Hematopoietic multipotent progenitor cell (in vitro differentiated cells): ENCODE data around the gene MTX1. TPM values are rescaled to one million over a fixed set of nuclear protein-coding genes. Genes with fewer than 3 reads are reported as not detected.
"Not testable (repeated sequence)": the region's sequence is repeated elsewhere in the genome, so short reads cannot be mapped to it uniquely, and the experiment has no call there.

Experiments
- DNase-seq, 3 donors: peaks; one replicate each; pipeline ENCODE4 v3.0.0-alpha.2; 2011 to 2015; ENCODE audit warnings: low read depth in 2 of 3, low spot score in 2 of 3
- total RNA-seq: library from RNA; depleted of rRNA; stranded (reverse); fragments of >200 nt; gene quantifications from one replicate; pipeline ENCODE4 v1.2.3, GENCODE V29; 2012

MTX1 gene
- total RNA-seq, 1 donor = 70.3 TPM

DNA sequence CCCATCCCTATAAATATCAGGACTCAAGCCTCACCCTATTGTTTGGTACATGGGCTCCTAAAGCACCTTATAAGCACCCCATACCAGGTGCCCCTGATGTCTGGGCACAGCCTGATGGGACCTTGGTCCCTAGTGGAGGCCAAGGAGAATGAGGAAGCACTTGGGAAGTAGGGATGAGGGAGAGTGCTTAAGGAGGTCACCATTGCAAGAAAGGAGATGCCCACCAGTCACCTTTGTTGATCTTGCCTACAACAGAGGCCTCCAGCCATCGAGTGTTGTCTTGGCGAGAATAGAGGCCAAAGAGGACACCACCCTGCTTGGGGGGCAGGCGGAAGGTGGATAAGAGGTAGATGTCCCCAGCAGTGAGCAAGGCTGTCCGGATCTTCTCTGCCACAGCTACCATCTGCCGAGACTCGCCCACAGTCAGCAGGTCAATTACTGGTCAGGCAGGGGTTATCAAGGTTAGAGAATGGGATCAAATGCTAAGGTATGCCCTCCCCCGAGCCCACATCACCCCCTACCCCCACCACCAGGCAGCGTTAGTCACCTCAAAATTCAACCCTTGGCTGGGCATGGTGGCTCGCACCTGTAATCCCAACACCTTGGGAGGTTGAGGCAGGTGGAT is 2.4 kb upstream of the MTX1 start:
- no peak for DNase-seq

DNA sequence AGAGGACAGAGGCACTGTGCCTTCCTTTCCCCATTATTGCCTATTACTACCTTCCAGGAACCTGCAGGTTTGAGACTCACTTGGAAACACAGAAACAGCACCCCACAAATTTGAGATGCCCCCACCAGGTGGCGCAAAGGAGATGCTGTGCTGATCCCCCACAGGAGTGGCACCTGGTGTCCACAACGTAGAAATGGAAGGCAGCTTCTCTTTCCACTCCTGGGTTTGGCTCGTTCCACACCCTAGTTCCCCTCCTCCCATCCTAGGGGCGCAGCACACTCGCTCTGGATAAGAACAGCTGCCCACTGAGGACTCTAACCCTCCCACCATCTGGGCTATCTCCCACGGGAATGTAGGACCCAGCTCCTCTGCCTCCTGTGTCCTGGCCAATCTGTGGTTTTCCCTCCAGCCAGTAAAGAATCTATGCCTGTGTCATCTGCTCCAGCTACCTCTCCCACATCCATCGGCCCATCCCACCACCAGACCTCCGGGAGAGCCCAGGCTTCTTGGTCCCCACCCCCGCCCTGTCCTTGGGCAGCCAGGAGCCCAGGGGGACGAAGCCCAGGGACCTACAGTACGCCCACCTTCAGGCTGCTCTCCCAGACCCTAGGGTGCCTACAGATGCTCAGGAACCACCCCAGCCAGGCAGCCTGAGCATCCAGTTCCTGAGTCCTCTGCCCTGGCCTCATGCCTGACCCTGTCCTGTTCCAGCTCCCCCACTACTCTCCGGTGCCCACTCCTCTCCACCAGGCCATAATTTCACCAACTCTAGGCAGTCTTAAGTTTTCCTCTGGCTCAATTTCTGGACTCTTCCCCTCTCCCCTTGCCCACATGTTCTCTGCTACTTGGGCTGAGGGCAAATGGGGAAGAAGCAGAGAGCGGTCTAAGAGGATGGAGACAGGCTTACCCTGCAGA is 1.3 kb upstream of the MTX1 start:
- peak; percentile 82 to 92 (median 85) for DNase-seq

DNA sequence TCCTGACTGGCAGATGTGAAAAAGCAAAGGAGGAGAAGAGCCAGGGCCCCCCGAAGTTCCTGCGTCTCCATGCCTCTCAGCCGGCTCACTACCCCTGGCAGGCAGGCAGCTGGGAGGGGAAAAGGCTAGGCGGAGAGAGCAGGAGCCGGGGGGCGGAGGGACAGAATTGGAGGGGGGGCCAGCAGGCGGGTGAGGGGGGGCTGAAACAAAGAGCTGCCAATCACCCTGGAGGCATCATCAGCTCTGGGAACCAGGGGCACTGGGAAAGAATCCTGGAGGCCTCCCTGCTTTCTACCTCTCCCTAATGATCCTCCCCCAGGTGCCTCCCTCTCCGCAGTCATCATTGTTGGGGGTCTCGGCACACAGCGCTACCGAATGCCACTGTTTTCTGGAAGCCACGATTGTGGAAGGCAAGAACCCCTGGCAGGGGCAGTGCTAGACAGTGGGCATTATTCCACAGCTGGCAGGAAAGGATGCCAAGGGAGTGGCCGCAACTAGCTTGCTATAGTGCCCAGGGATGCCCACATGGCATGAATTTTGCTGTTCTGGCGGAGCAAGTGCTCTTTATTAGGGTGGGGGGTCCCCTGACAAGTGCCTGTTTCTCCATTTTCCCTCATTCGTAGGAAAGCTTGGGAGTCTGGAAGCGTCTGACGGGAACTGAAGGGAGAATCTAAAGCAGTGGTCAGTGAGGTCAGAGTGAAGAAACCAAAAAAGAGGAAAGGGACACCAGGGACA is 522 bp upstream of the MTX1 start, which contains the start of gene THBS3:
Gene THBS3, minus strand, starts transcription at position 92 of the 735 bp plus-strand sequence. Its CDS starts 21 bp downstream, at position 71.
- no peak for DNase-seq

DNA sequence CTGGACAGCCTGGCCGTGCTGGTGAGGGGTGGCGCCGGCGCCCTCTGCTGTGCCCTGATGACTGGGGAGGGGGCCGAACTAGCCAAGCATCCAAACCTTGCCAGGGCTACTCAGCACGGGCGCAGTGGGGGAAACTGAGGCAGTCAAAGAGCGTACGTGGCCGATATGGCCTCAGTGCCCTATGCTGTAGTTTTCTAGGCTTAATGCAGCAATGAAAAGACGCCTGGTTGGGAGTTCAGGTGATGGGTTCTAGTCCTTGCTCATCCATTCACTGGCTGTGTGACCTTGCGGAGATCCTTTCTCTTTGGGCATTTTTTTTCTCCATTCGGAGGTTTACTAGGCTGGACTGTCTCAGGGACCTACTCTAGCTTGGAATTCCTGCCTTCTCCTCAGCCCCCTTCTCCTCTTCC is 822 bp downstream of the MTX1 start:
- DNase-seq = no peak

DNA sequence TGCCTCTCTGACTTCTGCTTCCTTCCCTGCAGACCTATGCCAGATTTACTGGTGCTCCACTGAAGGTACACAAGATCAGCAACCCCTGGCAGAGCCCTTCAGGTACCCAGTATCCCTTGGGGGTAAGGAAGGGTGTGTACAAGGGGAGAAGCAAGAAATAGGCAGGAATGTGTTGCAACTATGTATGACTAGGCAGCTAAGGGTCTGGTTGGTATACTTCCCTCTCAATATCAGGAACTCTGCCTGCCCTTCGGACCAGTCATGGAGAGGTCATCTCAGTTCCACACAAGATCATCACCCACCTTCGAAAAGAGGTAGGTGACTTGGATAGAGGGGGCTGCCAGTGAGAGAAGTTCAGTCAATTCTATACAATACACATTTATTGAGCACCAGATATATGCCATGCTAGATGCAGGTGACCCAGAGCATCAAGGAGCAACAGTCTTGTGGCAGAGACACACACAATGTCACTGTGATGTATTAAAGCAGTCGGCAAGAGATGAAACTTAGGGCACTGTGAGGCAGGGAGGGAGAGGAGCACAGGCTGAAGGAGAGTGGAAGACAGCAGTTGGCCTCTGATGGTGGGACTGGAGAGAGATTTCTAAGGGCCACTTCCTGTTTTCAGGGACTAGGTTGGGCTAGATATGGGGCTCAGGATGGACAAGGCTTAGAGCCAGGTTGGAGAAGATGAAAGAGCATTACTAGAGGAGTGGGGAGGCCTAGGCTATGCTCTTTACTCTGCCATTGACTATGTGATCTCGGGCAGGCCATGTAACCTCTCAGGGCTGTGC is 2.0 kb downstream of the MTX1 start:
- no peak for DNase-seq

DNA sequence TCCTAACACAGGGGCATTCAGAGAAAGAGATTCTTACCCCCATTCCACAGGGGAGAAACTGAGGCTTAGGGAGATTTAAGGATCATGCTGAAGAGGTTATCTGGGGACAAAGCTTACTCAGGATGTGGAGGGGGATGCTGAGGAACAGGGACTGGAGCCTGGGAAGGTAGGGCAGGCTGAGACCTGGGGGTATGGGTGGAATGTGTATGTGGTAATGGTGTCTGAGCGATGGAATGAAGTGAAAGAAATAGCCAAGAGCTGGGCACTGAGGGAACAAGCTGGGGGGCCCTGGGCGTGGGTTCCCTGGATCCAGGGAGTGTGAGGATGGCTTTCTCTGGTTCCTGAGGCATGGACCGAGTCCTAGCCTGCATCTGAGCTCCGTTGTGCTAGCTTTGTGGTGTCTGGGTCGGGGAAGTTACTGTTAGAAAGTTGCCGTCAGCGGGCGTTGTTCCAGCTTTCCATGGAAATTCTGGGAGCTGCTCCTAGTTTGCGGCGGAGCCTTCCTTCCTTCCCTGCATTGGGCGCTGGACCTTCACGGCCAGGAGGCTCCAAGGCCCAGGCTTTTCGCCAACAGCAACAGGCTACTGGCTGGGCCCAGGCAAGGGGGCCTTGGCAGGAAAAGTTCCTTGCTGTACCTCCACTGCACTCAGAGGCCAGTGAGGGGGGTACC is 3.0 kb downstream of the MTX1 start:
- DNase-seq = not testable (repeated sequence)

DNA sequence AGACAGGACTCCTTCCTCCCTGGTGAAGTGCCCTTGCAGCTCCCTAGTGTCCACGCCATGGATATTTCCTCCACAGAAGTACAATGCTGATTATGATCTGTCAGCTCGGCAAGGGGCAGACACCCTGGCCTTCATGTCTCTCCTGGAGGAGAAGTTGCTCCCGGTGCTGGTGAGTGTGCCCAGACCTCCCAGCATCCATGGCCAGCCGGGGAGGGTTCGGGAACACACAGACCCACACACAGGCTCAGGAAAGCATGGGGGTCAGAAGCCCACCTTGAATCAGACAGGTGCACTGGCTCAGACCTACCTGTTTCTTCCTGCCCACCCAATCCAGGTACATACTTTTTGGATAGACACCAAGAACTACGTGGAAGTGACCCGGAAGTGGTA is 3.6 kb downstream of the MTX1 start:
- DNase-seq = not testable (repeated sequence)

DNA sequence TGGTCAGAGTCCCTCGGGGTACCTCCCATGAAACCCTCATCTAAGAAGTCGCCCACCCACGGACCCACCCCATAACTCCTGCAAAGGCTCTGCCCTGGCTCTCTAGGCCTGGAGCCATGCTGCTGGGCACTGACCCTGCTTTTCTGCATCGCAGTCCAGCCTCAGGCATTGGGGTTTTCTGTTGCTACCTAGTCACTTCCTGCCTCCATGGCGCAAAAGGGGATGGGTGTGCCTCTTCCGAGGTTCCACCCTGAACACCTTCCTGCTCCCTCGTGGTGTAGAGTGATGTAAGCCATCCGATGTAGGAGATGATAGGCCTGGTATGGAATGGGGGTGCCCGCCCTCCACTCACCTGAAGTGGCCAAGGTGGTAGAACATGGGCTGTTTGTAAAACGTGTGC is 6.2 kb downstream of the MTX1 start:
- DNase-seq = not testable (repeated sequence)

DNA sequence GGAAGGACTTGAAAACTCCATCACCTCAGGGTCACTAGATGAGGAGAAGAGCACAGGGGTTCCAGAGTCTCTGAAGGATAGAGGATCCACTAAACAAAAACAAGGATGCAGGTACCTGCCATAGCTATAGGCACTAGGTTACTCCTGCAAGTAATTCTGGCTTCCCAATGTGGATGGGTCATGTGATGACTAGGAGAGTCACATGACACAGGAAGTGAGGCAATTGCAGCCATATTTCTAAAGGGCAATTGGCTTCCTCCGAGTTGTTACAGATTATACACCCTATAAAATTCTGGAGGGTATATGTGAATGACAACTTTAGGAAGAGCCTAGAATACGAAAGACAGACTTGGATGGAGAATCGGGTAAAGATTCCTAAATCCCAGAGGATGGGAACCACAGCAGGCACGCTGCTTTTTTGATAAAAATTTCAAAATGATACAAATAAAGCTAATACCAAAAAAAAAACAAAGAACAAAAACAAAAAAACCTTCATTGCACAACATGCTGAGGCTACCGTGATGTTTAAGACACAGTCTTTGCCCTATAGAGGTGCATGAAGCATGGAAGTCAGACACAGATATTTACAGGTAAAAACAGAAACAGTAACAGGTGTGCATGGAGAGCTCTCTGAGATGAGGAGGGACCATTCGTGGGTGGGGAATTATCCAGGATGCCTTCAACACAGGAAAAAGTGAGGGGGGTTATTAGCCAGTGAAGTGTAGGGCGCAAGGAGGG is 10.5 kb downstream of the MTX1 start:
- peak in 1 of 3 donors; percentile 74 for DNase-seq

DNA sequence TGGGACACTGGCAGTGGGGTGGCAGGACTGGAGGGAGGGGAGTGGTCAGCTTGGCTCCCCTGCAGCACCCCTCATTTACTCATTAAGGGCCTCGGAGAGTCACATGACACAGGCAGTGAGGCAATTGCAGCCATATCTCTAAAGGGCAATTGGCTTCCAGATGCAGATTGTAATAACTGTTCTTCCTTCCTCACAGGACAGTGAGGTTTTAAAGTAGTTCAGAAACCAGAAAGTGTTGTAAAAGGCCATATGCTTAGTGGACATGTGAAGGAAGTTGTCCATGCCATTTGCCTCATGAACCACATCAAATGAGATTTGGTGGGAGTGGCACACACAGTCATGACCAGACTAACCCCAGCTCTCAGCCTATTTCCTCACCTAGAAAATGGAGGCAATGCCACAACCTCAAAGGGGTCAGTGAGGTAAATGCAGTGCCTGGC is 11.1 kb downstream of the MTX1 start:
- peak in 1 of 3 donors; percentile 52 for DNase-seq

DNA sequence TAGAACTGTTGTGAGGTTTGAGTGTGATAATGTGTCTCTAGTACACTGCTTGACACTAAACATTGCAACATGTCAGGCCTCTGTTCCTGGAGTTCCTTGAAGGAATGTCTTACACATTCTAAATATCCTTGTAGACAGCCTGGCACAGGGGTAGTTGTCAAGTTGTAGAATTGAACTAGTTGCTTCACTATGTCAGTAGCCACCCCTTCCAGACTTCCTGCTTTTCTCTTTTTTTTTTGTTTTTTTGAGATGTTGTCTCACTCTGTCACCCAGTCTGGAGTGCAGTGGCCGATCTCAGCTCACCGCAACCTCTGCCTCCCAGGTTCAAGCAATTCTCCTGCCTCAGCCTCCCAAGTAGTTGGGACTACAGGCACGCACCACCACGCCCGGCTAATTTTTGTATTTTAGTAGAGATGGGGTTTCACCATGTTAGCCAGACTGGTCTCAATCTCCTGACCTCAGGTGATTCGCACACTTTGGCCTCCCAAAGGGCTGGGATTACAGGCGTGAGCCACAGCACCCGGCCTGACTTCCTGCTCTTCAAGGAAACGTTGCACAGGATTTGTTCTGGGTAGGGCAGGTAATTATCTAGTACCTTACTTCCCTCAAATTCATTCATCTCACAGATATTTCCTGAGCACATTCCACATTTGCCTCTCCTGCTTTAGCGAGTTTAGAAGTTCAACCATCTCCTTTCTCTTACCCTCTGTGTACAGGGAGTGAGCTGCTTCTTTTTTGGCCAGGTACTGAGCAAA is 11.9 kb downstream of the MTX1 start:
- DNase-seq = not testable (repeated sequence)

DNA sequence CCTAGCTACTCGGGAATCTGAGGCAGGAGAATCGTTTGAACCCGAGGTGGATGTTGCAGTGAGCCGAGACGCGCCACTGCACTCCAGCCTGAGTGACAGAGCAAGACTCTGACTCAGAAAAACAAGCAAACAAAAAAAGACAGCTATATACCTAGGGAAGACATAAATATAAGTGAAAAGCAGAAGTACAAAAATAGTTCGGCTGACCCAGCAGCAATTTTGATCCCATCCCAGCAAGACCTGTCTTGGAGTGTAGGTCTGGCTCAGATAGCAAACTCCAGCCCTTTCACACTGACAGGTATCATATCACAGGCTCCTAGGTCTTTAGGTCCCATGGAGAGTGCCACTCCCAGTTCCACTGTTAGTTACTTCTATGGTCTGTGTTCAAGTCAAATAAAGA is 14.6 kb downstream of the MTX1 start:
- peak in 1 of 3 donors; percentile 23 for DNase-seq

DNA sequence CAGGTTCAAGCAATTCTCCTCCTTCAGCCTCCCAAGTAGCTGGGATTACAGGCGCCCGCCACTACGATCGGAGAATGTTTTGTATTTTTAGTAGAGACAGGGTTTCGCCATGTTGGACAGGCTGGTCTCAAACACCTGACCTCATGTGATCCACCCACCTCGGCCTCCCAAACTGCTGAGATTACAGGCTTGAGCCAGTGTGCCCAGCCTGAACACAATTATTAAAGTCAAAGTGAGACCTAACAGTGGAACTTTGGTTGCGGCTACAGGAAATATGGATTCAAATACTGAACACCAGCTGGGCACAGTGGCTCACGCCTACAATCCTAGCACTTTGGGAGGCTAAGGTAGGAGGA is 16.9 kb downstream of the MTX1 start:
- not testable (repeated sequence) for DNase-seq

DNA sequence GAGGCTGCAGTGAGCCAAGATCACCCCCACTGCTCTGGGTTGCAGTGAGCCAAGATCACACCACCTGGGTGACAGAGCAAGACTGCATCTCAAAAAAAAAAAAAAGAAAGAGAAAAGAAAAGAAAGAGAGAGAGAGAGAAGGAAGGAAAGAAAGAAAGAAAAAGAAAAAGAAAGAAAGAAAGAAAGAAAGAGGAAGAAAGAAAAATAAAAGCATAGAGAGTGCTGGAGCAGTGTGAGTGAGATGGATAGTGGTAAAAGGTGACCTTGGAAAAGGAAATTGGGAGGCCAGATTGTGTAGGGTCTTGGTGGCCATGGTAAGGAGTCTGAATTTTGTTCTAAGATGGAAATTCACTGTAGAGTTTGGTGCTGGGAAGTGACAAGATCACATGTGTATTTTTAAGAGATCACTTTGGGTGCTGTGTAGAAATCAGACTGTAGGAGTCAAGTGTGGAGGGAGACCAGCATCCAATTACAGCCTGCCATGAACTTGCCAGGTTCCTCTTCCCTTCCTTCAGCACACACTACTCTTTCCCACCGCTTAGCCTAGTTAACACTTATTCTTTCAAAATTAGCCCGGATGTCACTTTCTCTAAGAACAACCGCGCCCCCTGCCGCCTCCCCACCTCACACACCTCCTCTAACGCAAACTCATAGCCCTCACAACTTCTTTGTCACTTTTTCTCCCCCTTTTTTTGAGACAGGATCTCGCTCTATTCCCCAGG is 17.9 kb downstream of the MTX1 start:
- DNase-seq = peak; percentile 59 to 95 (median 90)

DNA sequence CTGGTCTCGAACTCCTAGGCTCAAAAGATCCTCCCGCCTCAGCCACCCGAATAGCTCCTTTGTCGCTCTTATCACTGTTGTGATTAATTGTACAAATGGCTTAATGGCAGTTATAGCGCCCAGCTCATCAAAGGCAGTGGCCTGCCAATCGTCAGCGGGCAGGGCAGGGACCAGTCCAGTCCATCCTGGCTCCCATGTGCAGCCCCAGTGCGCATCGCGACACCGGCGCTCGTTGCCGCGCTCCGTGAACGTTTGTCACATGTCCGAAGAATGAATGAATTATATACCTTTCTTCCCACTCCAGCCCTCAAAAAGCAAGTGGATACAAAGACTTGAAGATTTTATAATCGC is 18.4 kb downstream of the MTX1 start:
- DNase-seq = no peak

DNA sequence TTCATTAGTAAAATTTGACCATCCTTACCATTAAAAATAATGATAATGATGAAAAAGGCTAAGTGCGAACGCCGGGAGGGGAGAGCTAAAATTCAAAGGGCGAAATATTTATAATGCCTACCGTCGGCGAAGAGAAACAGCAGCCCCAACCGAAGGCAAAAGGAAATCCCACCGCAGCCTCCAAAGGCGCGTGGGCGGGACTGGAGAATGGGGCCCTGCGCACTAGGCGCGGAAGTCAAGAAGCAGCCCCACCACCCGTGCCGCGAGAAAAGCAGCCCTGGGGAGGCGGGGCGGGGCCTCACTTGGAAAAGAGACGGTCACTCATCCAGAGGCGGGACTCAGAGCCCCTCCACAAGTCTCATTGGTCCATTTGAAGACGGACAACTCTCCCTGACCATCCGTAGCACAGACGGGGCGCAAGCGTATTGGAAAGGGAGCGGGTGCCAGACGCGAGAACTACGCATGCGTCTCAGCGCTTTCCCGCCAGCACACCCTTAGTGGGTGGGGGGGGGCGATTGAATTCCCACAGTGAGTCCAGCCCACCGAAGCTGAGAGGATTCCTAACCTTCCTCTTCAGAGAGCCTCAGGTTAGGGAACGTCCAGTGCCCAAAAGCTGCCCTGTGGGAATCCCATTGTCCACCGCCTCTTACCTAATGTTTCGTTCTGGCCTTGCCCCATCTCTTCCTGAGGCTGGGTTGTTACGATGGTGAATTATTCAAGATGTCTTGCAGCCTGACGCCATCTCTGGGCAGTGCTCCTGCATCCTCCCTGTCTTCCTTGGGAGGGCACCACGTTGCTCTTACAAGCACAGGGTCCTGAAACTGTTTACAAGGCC is 19.0 kb downstream of the MTX1 start:
- peak; percentile 88 to 100 (median 99) for DNase-seq

DNA sequence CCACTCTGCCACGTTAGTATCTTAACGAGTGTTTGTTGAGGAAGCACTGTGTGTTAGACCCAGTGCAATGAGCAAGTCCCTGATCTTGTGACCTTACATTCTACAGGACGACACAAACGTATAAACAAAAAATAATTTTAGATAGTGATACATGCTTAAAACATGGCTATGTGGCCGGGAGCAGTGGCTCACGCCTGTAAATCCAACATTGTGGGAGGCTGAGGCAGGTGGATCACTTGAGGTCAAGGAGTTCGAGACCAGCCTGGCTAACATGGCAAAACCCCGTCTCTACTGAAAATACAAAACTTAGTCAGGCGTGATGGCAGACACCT is 19.6 kb downstream of the MTX1 start:
- no peak for DNase-seq
